NOMO-1 treated with DMSO at 0.1 percent for 48 hours (cell line): ENCODE data around the gene SMAD5.
A peak's percentile ranks its signal among the peaks of the same experiment; 100 is the strongest.

Source experiments
- DNase-seq: peaks from one replicate; lab custom pipeline; 2025; ENCODE audit not compliant: unreplicated experiment; lab: John Stamatoyannopoulos, UW

SMAD5 gene

DNA sequence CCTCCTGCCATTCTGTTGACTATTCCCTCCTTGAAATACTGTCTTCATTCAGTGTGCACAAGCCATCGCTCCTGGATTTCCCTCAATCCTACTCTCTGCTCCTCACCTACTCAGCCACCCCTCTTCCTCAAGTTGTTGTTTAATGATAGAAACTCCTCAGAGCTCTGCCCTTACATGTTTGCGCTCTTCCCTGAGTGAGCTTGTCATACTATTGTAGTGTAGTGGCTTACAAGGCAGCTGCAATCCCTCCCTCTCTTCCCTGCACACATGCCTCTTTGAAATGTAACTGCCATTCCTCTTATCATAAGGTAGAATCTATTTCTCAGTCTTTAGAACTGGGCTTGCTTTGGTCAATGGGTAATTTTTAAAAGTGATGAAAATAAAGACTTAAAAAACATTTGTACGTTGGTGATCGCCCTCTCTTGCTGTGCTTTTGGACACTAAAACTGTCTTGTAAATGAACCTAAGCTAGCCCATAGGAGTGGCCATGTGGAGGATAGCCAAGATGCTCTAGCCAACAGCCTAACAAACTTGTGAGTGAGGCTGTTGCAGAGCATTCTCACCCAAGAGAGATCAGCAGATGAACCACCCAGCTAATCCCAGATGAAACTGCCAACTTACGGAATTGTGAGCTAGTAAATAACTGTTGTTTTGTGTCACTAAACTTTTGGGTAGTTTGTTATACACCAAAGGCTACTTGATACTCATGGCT lies 18.1 kb upstream of the SMAD5 start:
- no peak for DNase-seq

DNA sequence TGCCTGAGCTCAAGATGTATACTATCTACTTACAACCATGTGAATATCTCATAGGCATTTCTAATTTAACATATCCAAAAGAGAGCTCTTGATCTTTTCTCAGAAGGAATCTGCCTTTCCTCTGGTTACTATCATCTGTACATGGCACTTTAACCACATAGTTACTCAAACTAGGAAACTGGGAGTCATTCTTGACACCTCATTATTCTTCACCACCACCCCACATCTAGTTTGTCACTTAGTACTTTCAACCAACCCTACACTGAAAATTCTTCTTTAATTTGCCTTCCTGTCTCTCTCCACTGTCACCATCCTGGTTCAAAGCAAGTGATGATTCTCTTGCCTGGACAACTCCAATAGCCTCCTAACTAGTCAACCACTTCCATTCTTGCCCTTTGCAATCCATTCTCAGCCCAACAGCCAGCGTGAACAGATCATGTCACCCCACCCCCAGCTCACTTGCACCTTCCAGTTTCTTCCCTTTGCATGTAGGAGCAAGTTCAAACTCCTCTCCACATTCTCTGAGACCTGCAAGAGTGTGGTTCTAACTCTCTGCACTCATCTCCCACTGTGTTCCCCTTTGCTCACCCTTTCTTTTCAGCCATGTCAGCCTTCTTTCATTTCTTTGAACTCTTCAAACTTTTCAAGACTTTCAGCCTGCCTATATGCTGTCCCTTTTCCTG lies 17.3 kb upstream of the SMAD5 start:
- no peak for DNase-seq

DNA sequence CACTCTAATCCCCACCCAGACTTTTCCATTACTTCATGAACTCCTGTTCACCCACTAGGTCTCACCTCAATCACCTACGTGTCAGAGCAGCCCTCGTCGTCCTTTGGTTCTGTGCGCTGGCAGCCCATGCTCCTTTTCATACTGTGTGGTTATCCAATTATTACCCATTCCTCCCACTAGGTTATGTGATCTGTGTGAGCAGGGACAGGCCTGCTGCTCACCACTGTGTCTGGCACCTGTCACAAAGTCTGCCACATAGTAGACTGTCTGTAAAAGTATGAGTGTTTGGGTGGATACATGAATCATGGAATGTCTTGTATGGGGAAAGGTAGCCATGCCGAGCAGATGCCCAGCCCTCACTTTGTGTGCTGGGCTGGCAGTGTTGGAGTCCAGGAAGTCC lies 12.1 kb upstream of the SMAD5 start:
- DNase-seq: no peak

DNA sequence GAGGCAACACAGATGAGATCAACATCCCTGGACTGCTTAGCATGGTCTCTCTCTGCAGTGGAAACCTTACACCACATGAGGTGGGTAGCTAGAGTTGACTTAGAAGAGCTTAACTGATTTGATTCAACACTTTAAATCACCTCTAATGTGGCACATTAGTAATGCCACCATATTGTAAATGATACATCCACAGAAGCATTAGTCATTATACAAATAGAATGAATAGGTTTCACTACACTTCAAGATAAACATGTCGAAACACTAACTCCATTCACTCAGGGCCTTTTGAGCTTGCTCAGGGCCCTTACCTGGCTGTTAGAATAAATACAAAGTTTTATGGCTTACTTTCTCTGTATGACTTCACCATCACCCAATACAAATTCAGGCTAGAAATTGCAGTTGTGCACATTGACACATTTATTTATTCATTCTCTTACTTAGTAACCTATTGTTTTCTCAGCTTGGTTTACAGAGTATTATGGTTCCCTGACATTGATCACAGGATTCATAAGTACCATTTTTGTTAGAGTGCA lies 9.3 kb upstream of the SMAD5 start:
- no peak for DNase-seq

DNA sequence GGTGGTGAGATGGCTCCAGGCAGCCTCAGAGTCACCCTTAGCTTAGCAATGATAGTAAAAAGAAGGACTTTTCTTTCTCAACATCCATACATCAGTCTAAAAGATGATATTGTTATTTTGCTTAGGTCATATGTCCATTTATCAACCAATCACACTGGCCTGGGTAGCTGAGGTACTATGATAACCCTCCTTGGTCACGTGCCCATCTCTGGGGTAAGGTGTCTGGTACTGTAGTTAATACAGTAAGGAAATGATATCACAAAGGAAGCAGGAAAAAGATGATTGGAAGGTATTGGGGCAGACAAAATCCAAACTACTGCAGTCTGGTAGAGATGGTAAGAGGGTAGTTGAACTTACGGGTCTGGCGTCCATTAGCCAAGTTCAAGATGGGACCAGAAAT lies 5.1 kb upstream of the SMAD5 start:
- DNase-seq: no peak

DNA sequence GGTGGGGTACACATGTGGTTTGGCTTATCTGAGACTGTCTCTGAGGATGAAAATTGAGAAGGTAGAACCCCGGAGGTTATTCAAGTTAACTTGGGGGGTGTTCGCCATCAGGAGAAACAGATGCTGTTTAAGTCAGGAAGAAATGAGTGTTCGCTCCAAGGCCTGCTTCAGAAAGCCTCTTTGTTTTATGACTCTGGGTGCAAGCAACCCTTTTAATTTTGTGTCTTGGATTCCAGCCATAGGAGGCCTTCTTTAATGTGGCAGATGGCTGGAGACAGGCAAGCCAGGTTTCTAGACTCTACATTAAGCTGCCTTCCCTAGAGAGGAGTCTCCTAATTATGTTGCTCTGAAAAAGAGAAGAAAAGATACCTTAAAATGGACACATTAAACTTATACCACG lies 4.2 kb upstream of the SMAD5 start:
- DNase-seq: no peak

DNA sequence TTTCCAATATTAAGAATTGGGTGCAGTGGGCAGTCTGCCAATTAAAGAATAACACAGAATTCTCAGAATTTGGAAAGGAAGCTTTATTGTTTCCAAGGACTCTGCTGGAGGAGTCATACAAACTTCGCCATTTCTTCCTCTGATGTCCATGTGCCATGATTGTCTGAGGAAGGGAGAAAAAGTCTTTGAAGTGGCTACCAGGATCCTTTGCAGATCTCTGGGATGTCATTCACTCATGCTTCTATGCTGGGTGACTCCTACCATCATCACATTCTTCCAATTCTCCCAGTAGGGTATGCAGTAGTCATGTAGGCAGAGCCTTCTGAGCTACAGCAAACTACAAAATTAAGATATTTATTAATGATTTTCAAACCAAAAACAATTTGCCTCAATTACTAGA lies 3.2 kb upstream of the SMAD5 start:
- DNase-seq: no peak

DNA sequence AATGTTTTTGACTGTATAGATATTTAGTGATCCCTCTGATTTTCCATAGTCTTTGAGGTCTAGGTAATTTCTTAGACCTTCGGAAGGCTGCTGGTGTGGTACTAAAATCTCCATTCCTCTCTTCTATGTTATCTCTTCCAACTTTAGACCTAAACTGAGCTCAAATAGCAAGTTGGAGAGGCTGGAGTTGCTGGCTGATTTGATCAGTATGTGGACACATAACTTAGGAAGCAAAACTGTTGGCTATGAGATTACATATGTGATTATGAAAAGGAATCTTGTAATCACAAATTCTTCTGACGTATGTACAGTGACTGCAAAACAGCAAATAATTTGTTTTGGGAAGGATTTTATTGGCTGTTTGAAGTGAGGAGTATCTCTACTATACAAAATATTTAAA lies 2.1 kb upstream of the SMAD5 start:
- DNase-seq: no peak

DNA sequence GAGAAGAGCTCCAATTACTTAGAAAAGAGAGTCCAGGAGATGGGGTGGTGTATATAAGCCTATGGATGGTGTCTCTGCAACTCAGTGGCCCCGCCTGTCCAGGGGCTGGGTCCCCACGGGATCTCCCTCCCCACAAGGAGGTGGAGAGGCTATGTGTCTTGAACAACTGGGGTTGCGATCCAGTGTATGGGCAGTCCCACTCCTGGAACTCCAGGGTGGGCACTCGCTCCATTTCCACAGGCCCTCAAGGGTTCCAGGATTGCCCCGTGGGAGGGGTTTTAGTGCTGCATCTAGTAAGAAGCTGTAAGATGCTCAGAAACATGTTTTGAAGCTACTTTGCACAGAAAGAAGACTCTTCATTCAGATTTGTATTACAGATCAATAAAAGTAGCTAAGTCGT lies 558 bp upstream of the SMAD5 start:
- no peak for DNase-seq

DNA sequence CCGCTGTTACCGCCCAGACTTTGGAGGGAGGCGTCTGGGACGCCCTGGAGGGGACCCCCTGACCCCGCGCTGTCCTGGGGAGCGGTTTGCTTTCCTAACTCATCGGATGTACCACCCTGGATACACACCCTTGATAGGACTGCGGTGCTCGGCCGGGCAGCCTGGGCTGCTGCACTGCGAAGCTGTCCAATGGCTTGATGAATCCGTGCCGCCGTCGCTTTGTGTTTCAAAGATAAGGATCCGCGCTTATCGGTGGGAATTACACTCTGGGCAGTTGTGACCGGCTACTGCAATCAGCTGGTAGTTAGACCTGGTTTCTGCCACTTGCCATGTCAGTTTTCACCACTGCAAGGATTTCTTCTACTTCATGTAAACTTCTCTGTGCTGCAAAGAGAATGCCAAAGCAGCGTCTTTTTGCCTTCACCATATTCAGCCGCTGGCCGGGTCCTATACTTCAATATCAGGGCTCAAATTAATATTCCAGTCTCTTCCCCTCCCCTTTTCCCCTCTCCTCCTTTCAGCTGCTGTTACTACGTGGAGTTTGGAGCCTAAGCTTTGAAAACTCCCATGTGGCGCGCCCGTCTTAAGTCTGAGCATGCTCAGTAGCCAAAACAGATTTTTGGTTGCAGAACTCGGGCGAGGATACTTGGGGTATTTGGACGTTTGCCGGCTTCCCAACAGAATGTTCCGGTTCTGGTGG lies 727 bp downstream of the SMAD5 start:
- DNase-seq: peak; percentile 36

DNA sequence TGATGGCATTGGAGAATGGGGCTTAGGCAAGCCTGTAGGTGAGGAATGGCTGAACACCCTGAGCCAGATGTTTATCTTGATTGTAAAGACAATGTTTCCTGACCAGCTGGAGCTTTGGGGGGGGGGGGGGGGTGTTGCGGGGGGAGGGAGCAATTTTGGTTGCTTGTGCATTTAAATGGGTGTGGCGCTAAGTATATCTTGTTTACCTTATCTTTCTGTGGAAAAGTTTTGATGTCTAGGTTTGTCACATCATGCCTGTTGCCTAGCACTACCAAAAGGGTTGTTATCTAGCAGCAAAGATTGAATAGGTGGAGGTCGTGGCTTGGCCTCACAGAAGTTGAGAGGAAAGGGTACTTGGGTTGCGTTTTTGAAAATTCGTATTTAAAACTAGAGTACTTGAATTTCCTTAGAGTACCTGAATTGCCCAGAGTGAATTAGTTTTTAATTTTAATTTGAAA lies 1.3 kb downstream of the SMAD5 start:
- no peak for DNase-seq

DNA sequence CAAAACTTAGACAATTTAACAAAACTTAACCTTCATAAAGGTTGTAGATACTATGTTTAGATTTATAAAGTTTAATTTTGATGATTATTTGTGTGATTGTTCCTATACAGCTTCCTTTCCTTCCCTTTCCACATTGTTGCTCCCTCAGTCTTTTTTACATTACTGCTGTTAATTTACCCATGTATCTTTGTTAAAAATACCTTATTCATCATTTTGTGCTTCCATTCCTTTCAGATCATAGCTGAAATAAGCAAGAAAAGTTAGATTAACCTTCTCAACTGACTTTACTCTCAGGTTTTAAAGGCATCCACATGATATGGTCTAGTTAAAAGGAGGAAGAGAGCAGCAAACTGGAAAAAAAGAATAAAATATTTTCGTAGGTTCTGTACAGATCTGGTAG lies 2.0 kb downstream of the SMAD5 start:
- no peak for DNase-seq

DNA sequence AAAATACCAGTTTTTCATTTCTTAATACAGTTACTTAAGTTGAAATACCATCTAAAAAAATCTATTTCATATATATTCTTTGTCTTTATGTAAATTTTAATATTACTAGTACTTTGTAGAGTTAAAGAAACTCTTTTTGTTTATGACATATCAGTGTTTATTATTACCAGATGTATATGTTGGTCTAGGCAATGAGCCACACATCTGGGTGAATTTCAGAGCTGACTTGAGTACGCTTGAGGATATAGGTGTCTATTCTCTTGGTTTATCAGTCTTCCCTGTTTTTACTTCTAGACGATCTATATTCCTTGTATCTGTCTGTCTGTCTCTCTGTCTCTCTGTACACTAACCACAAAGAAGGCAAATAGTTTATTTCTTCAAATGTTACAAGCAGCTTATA lies 2.9 kb downstream of the SMAD5 start:
- DNase-seq: no peak

DNA sequence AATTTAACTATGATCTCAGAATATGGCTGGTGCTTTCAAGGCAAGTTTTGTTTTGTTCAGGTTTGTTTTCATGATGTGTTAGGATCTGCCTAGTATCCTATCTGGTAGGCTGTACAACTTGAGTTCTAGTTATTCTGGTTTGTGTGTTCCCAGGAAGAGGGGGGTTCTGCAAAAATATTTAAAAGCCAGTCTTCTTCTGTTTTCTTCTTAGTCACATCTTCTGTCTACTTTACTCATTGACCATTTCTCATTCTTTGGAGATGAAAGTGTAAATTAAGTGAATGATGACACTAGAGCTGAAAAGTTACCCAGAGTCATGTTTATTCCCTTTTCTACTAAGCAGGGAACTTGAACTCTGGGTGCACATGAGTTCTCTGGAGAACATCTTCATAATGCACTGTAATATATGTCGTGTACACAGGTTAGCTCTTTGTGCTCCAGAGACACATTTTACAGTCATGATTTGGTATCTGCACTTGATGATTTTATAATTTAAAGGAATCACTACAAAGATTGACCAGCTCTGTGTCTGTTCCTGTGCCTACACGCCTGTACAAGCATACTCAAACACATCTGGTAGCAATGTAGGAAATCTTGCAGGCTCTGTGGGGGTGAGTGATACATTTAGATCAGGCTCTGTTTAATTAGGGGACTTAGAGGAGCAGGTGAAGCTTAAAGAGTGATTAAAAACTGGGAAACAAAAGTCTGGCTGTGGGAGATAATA lies 5.0 kb downstream of the SMAD5 start:
- DNase-seq: no peak

DNA sequence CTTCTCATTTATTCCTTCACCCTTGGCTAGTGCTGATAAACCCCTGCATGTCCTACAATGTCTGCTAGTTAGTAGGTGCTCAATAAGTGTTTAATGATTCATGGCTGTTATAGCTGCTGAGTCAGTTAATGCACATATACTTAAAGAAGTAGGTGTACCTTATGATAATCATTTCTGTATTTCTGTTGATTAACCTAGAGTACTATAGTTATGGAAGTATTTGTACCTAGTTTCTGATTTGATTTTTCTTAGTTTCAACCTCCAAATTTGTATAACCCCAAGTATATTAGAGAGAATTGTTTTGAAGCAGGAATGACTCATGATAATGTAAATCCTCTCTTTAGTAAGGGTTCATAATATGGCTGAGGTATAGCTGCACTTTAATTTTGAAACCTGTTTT lies 8.9 kb downstream of the SMAD5 start:
- no peak for DNase-seq

DNA sequence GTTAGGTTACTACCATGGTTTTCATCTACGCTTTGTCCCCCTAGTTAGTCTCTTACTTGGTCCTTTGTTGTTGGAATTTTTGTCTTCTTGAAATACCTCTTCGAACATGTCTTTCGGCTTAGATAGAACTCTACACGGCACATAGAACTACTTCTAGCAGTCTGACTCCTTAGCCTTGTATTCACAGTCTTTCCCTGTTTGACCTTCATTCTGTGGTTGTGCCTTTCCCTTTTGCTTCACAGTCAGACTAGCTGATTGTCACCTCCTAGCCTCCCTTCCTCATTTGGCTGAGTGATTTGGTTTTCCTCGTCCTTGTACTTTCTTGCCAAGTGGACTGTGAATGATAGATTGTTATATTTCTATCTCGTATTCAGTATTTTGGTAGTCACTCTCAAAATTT lies 10.7 kb downstream of the SMAD5 start:
- no peak for DNase-seq

DNA sequence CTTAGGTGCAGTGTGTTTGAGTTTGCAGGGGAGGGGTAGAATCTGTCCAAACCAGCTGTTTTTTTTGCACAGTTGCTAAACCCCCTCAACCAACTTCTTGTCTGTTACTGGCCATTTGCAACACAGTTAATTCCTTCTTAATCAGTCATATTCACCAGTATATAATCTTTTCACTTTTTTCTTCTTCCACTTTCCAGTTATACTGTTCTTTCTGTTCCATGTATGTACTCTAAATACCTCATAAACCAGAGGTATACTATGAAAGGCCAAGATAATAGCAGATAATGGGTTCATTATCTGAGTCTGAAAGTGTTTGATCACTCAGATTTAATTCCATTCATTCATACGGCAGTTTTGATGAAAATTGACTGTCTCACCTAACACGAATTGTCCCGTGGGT lies 11.1 kb downstream of the SMAD5 start:
- no peak for DNase-seq

DNA sequence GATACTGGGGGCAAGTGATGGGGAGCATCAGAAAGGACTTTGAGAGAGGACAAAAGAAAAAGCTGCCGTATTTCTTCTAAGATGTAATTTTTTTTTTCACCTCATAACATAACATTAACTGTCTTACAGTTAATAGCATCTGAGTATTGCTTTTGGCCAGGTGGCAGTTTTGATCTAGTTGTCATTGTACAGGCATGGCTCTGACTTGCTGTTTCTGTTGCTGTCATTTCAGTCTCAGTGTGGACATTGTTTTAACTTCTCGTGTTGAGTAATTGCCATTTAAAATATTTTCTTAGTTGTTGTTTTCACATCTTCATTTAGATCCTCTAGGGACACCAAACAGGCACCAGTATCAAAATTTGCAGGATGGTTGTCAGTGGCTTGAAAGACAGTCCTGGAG lies 12.4 kb downstream of the SMAD5 start:
- no peak for DNase-seq

DNA sequence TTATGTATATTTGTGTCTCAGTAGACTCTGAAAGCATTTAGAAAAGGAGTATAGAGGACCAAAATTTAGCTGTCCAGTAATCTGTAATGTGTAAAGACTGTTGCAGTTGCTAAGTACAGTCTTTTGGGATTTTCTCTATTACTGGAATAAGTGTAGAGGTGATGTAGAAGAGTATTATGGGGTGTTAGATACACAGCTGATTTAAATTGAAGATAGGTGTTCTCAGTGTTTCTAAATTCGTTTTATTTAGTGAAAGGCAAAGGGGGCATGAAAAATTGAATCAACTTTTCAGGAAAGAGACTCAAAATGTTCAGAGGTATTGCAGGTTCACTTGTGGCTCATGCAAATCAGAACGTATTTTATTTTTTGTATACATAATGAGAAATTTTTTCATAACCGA lies 13.6 kb downstream of the SMAD5 start:
- DNase-seq: no peak

DNA sequence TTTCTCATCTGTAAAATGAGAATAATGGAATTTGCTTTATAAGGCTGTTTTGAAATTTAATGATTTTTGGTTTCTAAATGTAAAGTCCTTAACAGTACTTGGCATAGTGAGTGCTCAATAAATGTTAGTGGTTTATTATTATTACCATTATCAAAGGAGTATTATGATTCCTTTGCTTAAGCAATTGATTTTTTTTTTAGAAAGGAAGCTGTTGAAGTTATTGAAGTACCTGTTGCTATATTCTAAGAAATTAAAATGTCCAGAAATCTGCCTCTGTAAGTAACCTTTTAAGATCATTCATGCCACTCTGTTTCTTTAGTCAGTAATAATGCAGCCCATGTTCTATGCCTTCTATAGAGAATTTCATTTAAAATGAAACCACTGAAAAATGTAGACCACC lies 15.0 kb downstream of the SMAD5 start:
- no peak for DNase-seq

DNA sequence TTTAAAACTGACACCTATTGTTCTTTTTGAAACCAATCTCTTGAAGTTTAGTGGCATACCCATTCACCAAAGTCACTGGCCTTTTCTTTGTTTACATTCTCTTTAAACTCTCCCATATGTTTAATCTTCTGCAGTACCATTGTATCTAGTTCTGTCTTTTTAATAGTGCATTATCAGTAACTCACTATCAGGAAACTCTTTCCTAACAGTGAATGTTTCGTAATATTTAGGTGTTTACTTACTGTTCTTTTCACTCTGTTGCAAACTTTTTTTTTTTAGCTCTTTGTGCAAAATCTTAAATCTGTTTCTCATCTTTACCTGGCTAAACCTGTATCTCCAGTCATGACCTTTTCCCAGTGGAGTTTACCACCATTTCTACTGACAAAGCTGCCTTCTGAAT lies 17.2 kb downstream of the SMAD5 start:
- DNase-seq: no peak
